Mesothelial cell of epicardium (in vitro differentiated cells): ENCODE data around the gene TTBK2. TPM values are rescaled to one million over a fixed set of nuclear protein-coding genes. Genes with fewer than 3 reads are reported as not detected.

ENCODE experiments used
- DNase-seq, 2 experiments: peaks; one replicate each; pipeline ENCODE4 v3.0.0; 2021; ENCODE audit warnings: low spot score in 2 of 2; ENCODE audit not compliant: unreplicated experiment in 2 of 2
- H3K27ac Mint-ChIP-seq: 2 replicates; pipeline ENCODE4 v1.8.0; 2021; ENCODE audit warnings: mixed read lengths
- H3K27me3 Mint-ChIP-seq: 2 replicates; pipeline ENCODE4 v1.8.0; 2021; ENCODE audit warnings: low read depth, mixed read lengths
- H3K36me3 Mint-ChIP-seq: 2 replicates; pipeline ENCODE4 v1.8.0; 2021; ENCODE audit warnings: mixed read lengths
- H3K4me1 Mint-ChIP-seq: 2 replicates; pipeline ENCODE4 v1.8.0; 2021; ENCODE audit warnings: mixed read lengths
- H3K4me3 Mint-ChIP-seq: 2 replicates; pipeline ENCODE4 v1.8.0; 2021; ENCODE audit warnings: mild to moderate bottlenecking, moderate library complexity, mixed read lengths
- H3K9me3 Mint-ChIP-seq: 2 replicates; pipeline ENCODE4 v1.8.0; 2021; ENCODE audit warnings: mixed read lengths
- CTCF ChIP-seq: fragments of 200-600 bp; sonication (generic); IDR thresholded peaks from one replicate; pipeline ENCODE4 v1.5.0; 2021; ENCODE audit warnings: antibody characterized with exemption; ENCODE audit not compliant: unreplicated experiment
- total RNA-seq: library from RNA; stranded (reverse); gene quantifications from 3 replicates; pipeline ENCODE4 v1.2.1, GENCODE V29; 2021

The TTBK2 gene
- total RNA-seq, 1 donor from 2014 or later = 21.1 TPM

- Mint-ChIP-seq H3K4me3 (no peak overlapping the region), H3K27me3 (no peaks in the 10 kb centered on the region), H3K36me3 (peaks cover 12% of the 10 kb centered on the region), H3K4me1 (no peaks in the 10 kb centered on the region), H3K27ac (no peak overlapping the region), H3K9me3 (no peaks in the 10 kb centered on the region)
- DNase-seq = no peak
- TF ChIP-seq CTCF = no peak
Observed at GRCh38 chr15:42786978-42787377, 133.6 kb downstream of the TTBK2 start.

DNA sequence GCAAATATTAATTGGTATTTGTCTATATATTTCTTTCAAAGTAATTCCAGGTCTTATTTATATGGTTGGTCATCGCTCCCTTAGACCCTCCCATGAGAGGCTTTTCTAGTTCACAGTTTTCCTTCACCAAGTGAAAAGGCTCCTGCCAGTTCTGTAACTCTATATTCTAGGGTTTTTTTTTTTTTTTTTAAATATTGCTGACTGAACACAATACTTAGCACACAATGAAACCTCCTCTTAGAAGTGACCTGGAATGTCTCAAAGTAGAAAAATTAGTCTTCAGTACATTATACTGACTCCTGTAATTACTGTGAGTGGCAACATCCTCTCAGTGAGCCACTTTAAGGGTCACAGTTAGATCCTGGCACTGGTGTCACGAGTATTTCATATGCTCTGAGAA lies 135.0 kb downstream of the TTBK2 start:
- no peak overlapping the region for H3K27ac Mint-ChIP-seq
- no peak for DNase-seq
- H3K27me3 Mint-ChIP-seq = no peaks in the 10 kb centered on the region
- no peak for TF ChIP-seq CTCF
- no peaks in the 10 kb centered on the region for H3K4me1 Mint-ChIP-seq
- H3K36me3 Mint-ChIP-seq = peaks cover 21% of the 10 kb centered on the region
- H3K9me3 Mint-ChIP-seq = peaks cover 4% of the 10 kb centered on the region
- no peak overlapping the region for H3K4me3 Mint-ChIP-seq

- Mint-ChIP-seq H3K36me3 (peaks cover 23% of the 10 kb centered on the region), H3K27me3 (no peaks in the 10 kb centered on the region), H3K27ac (no peak overlapping the region), H3K4me3 (no peak overlapping the region), H3K9me3 (peaks cover 4% of the 10 kb centered on the region), H3K4me1 (no peaks in the 10 kb centered on the region)
- TF ChIP-seq CTCF = no peak
- no peak for DNase-seq
Observed at GRCh38 chr15:42784705-42785104, 135.9 kb downstream of the TTBK2 start.

- peaks cover 4% of the 10 kb centered on the region for H3K9me3 Mint-ChIP-seq
- H3K4me3 Mint-ChIP-seq = no peak overlapping the region
- H3K4me1 Mint-ChIP-seq = no peaks in the 10 kb centered on the region
- no peak overlapping the region for H3K27ac Mint-ChIP-seq
- no peaks in the 10 kb centered on the region for H3K27me3 Mint-ChIP-seq
- DNase-seq = no peak
- peaks cover 23% of the 10 kb centered on the region for H3K36me3 Mint-ChIP-seq
- no peak for TF ChIP-seq CTCF
Observed at GRCh38 chr15:42782716-42783115, 137.9 kb downstream of the TTBK2 start.

- Mint-ChIP-seq H3K27ac (no peak overlapping the region), H3K4me3 (no peak overlapping the region), H3K4me1 (no peaks in the 10 kb centered on the region)
Observed at GRCh38 chr15:42775416-42775815, 145.2 kb downstream of the TTBK2 start.

More at GRCh38 chr15:42775416-42775815, 145.2 kb downstream of the TTBK2 start:
- Mint-ChIP-seq H3K36me3 (peaks cover 17% of the 10 kb centered on the region), H3K27me3 (no peaks in the 10 kb centered on the region), H3K9me3 (no peaks in the 10 kb centered on the region)
- no peak for TF ChIP-seq CTCF
- DNase-seq = no peak
